Liver (tissue), 9 donors: ENCODE results near the gene XRCC1. TPM values are rescaled to one million over a fixed set of nuclear protein-coding genes. Genes with fewer than 3 reads are reported as not detected.
A peak's percentile ranks its signal among the peaks of the same experiment; 100 is the strongest.

Experiments used
- DNase-seq: peaks from one replicate; pipeline ENCODE4 v3.0.0-alpha.2; 2017; ENCODE audit warnings: low spot score
- H3K27ac ChIP-seq, 2 donors: one replicate each; pipeline ENCODE4 v1.7.0; 2013; ENCODE audit warnings: inconsistent platforms in 2 of 2, low read length in 2 of 2, control low read depth in 1 of 2, low read depth in 1 of 2, mild to moderate bottlenecking in 1 of 2
- H3K27me3 ChIP-seq, 4 donors: one replicate each; pipeline versions ENCODE4 v1.6.1 to v1.7.0; 2013; ENCODE audit warnings: low read length in 3 of 4, inconsistent platforms in 1 of 4, mild to moderate bottlenecking in 1 of 4, moderate library complexity in 1 of 4; ENCODE audit not compliant: control insufficient read depth in 4 of 4, insufficient read depth in 4 of 4
- H3K36me3 ChIP-seq, 4 donors: one replicate each; pipeline versions ENCODE4 v1.6.1 to v1.7.0; 2013; ENCODE audit warnings: low read length in 3 of 4, mild to moderate bottlenecking in 3 of 4, low read depth in 1 of 4, moderate library complexity in 1 of 4; ENCODE audit not compliant: control insufficient read depth in 4 of 4, insufficient read depth in 3 of 4
- H3K4me1 ChIP-seq, 4 donors: one replicate each; pipeline versions ENCODE4 v1.6.1 to v1.7.0; 2013; ENCODE audit warnings: low read length in 3 of 4, mild to moderate bottlenecking in 3 of 4, moderate library complexity in 1 of 4; ENCODE audit not compliant: control insufficient read depth in 4 of 4, insufficient read depth in 4 of 4
- H3K4me3 ChIP-seq, 3 donors: one replicate each; pipeline versions ENCODE4 v1.6.1 to v1.7.0; 2013; ENCODE audit warnings: low read length in 3 of 3, control low read depth in 1 of 3, low read depth in 1 of 3, mild to moderate bottlenecking in 1 of 3
- H3K9ac ChIP-seq, 2 donors: one replicate each; pipeline ENCODE4 v1.7.0; 2013; ENCODE audit warnings: low read length in 2 of 2, mild to moderate bottlenecking in 2 of 2, moderate library complexity in 2 of 2, control low read depth in 1 of 2, low read depth in 1 of 2
- H3K9me3 ChIP-seq, 4 donors: one replicate each; pipeline versions ENCODE4 v1.6.1 to v1.7.0; 2013; ENCODE audit warnings: low read length in 3 of 4; ENCODE audit not compliant: control insufficient read depth in 4 of 4
- EGR1 ChIP-seq, 2 donors: IDR thresholded peaks; 2 replicates each; pipeline ENCODE4 v1.6.1; 2016 to 2018; ENCODE audit warnings: antibody characterized with exemption in 2 of 2, low read depth in 2 of 2
- FOXA1 ChIP-seq: IDR thresholded peaks from 2 replicates; pipeline ENCODE4 v1.6.1; 2016; ENCODE audit warnings: antibody characterized with exemption
- FOXA2 ChIP-seq: IDR thresholded peaks from 2 replicates; pipeline ENCODE4 v1.6.1; 2016; ENCODE audit warnings: antibody characterized with exemption
- GABPA ChIP-seq, 2 donors: IDR thresholded peaks in 1 of 2; conservative IDR thresholded peaks in 1 of 2; 2 replicates each; pipeline ENCODE4 v1.6.1; 2016; ENCODE audit warnings: antibody characterized with exemption in 2 of 2, mild to moderate bottlenecking in 1 of 2, moderate library complexity in 1 of 2
- HNF4A ChIP-seq, 2 donors: conservative IDR thresholded peaks; 2 replicates each; pipeline ENCODE4 v1.6.1; 2016; ENCODE audit warnings: antibody characterized with exemption in 2 of 2, mild to moderate bottlenecking in 2 of 2
- HNF4G ChIP-seq: IDR thresholded peaks from 2 replicates; pipeline ENCODE4 v1.6.1; 2016; ENCODE audit warnings: antibody characterized with exemption
- JUND ChIP-seq, 2 donors: IDR thresholded peaks; 2 replicates each; pipeline ENCODE4 v1.6.1; 2016; ENCODE audit warnings: antibody characterized with exemption in 2 of 2
- NR2F2 ChIP-seq: IDR thresholded peaks from 2 replicates; pipeline ENCODE4 v1.6.1; 2016; ENCODE audit warnings: antibody characterized with exemption
- RAD21 ChIP-seq, 2 donors: IDR thresholded peaks; 2 replicates each; pipeline ENCODE4 v1.6.1; 2016; ENCODE audit warnings: antibody characterized with exemption in 2 of 2, mild to moderate bottlenecking in 2 of 2
- RXRA ChIP-seq, 2 donors: IDR thresholded peaks; 2 replicates each; pipeline ENCODE4 v1.6.1; 2017 to 2018; ENCODE audit warnings: antibody characterized with exemption in 2 of 2, mild to moderate bottlenecking in 1 of 2
- SP1 ChIP-seq: IDR thresholded peaks from 2 replicates; pipeline ENCODE4 v1.6.1; 2018; ENCODE audit warnings: antibody characterized with exemption, mild to moderate bottlenecking
- TAF1 ChIP-seq: conservative IDR thresholded peaks from 2 replicates; pipeline ENCODE4 v1.6.1; 2016; ENCODE audit warnings: antibody characterized with exemption, mild to moderate bottlenecking
- YY1 ChIP-seq: IDR thresholded peaks from 2 replicates; pipeline ENCODE4 v1.6.1; 2016; ENCODE audit warnings: antibody characterized with exemption, mild to moderate bottlenecking
- WGBS: extraction: QIAGEN DNeasy Blood & Tissue Kit; methylation state at CpG from one replicate; pipeline ENCODE4 v1.1.7; 2013; 5-methylcytosine and 5-hydroxymethylcytosine counted together
- polyA plus RNA-seq, 2 donors: library from polyadenylated mRNA; stranded (reverse) in 1 of 2; unstranded in 1 of 2; fragments of 200-250 nt in 1 of 2; fragments of >200 nt in 1 of 2; fragmentation: Nextera tagmentation in 1 of 2; extraction: Ambion mirVana in 1 of 2; gene quantifications; one replicate each; pipeline versions ENCODE4 v1.2.1 to v1.2.3, GENCODE V29; 2013 to 2015
- total RNA-seq, 2 donors: library from RNA; depleted of rRNA; stranded (reverse); fragments of >200 nt; gene quantifications; one replicate each; pipeline ENCODE4 v1.2.3, GENCODE V29; 2014
- TF ChIP-seq, protein P1 (sequence below): fragments of 150-350 bp; IDR thresholded peaks from 2 replicates; pipeline ENCODE4 v1.5.1; 2017; ENCODE audit warnings: improper control_type of control experiment, low read depth, low read length; ENCODE audit not compliant: missing input control
- TF ChIP-seq, protein P2 (sequence below): IDR thresholded peaks from 2 replicates; pipeline ENCODE4 v1.6.1; 2016; ENCODE audit warnings: antibody characterized with exemption, mild to moderate bottlenecking
- TF ChIP-seq, protein P3 (sequence below): IDR thresholded peaks from 2 replicates; pipeline ENCODE4 v1.6.1; 2016; ENCODE audit warnings: antibody characterized with exemption
- TF ChIP-seq, protein P4 (sequence below): IDR thresholded peaks from 2 replicates; pipeline ENCODE4 v1.6.1; 2016; ENCODE audit warnings: antibody characterized with exemption
- TF ChIP-seq, protein P5 (sequence below): IDR thresholded peaks from 2 replicates; pipeline ENCODE4 v1.6.1; 2016; ENCODE audit warnings: antibody characterized with exemption
- donor health status: healthy.
- donor health status: healthy.
- donor health status: healthy.
- donor health status: healthy.
- donor health status: healthy.

The XRCC1 gene
- total and polyA plus RNA-seq, 4 donors = 3.6 to 9.8 (median 4.9) TPM

DNA sequence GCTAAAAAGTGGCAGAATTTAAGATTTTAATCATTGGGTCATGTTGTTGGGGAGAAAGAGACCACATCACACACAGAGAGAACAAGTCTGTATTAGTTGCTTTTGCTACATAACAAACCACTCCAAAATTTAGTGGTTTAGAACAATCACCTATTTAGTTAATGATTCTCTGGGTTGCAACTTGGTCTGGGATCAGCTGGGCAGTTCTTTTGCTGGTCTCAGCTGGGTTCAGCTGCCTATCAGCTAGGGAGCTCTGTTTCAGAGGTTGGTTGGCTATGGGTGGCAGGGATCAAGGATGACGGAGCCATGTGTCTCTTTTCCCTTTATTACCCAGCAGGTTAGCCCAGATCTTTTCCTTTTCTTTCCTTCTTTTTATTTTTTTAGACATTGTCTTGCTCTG lies 9.2 kb upstream of the XRCC1 start:
- Histone ChIP-seq H3K4me3 (no peak overlapping the region), H3K27ac (peak overlapping the region in 1 of 2 donors; percentile 54), H3K4me1 (peaks cover 3 to 19% (median 10%) of the 10 kb centered on the region in 4 donors), H3K9me3 (no peaks in the 10 kb centered on the region), H3K9ac (no peak overlapping the region), H3K27me3 (no peaks in the 10 kb centered on the region), H3K36me3 (no peaks in the 10 kb centered on the region)
- WGBS = 64% methylated on average over 1 of the region's 1 CpG
- TF ChIP-seq SP1 = peak; percentile 34
- no peak for TF ChIP-seq RAD21 (IDR thresholded peaks at IDR 0.05)
- DNase-seq = no peak

DNA sequence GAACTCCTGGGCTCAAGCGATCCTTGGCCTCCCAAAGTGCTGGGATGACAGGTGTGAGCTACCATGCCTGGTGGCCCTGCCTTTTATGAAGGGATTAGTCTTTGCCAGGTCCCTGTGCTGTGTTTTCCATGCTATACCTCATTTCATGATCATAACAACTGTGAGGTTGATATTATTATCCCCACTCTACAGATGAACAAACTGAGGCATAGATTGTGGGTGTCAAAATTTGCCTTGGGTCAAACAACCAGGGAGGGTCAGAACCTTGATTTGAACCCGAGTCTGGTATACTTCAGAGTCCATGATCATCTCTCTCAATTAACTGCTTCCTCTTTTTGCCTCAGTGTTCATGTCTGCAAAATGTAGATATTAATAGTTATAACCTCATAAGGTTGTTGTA lies 7.2 kb upstream of the XRCC1 start:
- Histone ChIP-seq H3K27me3 (no peaks in the 10 kb centered on the region), H3K9me3 (no peaks in the 10 kb centered on the region), H3K4me1 (peaks cover 3 to 19% (median 10%) of the 10 kb centered on the region in 4 donors), H3K4me3 (no peak overlapping the region), H3K27ac (no peak overlapping the region), H3K36me3 (no peaks in the 10 kb centered on the region), H3K9ac (no peak overlapping the region)
- TF ChIP-seq SP1 = no peak
- no peak for TF ChIP-seq RXRA (IDR thresholded peaks at IDR 0.05)
- TF ChIP-seq, protein P1, sequence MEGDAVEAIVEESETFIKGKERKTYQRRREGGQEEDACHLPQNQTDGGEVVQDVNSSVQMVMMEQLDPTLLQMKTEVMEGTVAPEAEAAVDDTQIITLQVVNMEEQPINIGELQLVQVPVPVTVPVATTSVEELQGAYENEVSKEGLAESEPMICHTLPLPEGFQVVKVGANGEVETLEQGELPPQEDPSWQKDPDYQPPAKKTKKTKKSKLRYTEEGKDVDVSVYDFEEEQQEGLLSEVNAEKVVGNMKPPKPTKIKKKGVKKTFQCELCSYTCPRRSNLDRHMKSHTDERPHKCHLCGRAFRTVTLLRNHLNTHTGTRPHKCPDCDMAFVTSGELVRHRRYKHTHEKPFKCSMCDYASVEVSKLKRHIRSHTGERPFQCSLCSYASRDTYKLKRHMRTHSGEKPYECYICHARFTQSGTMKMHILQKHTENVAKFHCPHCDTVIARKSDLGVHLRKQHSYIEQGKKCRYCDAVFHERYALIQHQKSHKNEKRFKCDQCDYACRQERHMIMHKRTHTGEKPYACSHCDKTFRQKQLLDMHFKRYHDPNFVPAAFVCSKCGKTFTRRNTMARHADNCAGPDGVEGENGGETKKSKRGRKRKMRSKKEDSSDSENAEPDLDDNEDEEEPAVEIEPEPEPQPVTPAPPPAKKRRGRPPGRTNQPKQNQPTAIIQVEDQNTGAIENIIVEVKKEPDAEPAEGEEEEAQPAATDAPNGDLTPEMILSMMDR = no peak
- TF ChIP-seq, protein P2, sequence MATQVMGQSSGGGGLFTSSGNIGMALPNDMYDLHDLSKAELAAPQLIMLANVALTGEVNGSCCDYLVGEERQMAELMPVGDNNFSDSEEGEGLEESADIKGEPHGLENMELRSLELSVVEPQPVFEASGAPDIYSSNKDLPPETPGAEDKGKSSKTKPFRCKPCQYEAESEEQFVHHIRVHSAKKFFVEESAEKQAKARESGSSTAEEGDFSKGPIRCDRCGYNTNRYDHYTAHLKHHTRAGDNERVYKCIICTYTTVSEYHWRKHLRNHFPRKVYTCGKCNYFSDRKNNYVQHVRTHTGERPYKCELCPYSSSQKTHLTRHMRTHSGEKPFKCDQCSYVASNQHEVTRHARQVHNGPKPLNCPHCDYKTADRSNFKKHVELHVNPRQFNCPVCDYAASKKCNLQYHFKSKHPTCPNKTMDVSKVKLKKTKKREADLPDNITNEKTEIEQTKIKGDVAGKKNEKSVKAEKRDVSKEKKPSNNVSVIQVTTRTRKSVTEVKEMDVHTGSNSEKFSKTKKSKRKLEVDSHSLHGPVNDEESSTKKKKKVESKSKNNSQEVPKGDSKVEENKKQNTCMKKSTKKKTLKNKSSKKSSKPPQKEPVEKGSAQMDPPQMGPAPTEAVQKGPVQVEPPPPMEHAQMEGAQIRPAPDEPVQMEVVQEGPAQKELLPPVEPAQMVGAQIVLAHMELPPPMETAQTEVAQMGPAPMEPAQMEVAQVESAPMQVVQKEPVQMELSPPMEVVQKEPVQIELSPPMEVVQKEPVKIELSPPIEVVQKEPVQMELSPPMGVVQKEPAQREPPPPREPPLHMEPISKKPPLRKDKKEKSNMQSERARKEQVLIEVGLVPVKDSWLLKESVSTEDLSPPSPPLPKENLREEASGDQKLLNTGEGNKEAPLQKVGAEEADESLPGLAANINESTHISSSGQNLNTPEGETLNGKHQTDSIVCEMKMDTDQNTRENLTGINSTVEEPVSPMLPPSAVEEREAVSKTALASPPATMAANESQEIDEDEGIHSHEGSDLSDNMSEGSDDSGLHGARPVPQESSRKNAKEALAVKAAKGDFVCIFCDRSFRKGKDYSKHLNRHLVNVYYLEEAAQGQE = no peak
- TF ChIP-seq, protein P3, sequence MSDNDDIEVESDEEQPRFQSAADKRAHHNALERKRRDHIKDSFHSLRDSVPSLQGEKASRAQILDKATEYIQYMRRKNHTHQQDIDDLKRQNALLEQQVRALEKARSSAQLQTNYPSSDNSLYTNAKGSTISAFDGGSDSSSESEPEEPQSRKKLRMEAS = no peak
- no peak for TF ChIP-seq GABPA (IDR thresholded peaks at IDR 0.05 in 1 of 2, conservative IDR thresholded peaks at IDR 0.05 in 1 of 2)
- TF ChIP-seq JUND (IDR thresholded peaks at IDR 0.05) = no peak
- TF ChIP-seq, protein P4, sequence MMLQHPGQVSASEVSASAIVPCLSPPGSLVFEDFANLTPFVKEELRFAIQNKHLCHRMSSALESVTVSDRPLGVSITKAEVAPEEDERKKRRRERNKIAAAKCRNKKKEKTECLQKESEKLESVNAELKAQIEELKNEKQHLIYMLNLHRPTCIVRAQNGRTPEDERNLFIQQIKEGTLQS = no peak
- no peak for TF ChIP-seq NR2F2
- TF ChIP-seq, protein P5, sequence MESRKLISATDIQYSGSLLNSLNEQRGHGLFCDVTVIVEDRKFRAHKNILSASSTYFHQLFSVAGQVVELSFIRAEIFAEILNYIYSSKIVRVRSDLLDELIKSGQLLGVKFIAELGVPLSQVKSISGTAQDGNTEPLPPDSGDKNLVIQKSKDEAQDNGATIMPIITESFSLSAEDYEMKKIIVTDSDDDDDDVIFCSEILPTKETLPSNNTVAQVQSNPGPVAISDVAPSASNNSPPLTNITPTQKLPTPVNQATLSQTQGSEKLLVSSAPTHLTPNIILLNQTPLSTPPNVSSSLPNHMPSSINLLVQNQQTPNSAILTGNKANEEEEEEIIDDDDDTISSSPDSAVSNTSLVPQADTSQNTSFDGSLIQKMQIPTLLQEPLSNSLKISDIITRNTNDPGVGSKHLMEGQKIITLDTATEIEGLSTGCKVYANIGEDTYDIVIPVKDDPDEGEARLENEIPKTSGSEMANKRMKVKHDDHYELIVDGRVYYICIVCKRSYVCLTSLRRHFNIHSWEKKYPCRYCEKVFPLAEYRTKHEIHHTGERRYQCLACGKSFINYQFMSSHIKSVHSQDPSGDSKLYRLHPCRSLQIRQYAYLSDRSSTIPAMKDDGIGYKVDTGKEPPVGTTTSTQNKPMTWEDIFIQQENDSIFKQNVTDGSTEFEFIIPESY = no peak
- TF ChIP-seq EGR1 (IDR thresholded peaks at IDR 0.05; ENCODE audit: low read depth in 2 of 2) = no peak
- no peak for TF ChIP-seq HNF4G
- no peak for TF ChIP-seq FOXA2
- no peak for TF ChIP-seq FOXA1
- no peak for TF ChIP-seq HNF4A (conservative IDR thresholded peaks at IDR 0.05)
- TF ChIP-seq YY1 = no peak
- TF ChIP-seq RAD21 (IDR thresholded peaks at IDR 0.05) = no peak
- no peak for TF ChIP-seq TAF1
- WGBS = 91% methylated on average over 2 of the region's 2 CpGs
- no peak for DNase-seq
